Measurements from ENCODE around the gene PRRC2B.

DNA sequence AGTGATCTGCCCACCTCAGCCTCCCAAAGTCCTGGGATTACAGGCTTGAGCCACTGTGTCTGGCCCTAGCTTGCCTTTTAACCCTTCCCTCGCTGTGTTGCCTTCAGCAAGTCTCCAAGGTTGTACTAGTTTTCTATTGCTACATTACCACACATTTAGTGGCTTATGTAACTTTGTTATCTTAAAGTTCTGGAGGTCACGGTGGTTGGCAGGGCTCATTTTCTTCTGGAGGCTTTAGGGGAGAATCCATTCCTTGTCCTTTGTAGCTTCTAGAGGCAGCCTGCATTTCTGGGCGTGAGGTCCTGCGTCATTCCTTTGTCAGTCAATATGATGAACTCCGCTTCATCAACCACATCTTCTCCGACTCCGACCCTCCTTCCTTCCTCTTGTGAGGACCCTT is 2.9 kb upstream of the PRRC2B start:
- TF ChIP-seq EZH2 (optimal IDR thresholded peaks at IDR 0.05; ENCODE audit: low read depth, low read length): no peak
- no peak for TF ChIP-seq CTCF (IDR thresholded peaks at IDR 0.05; ENCODE audit: low read length)
- TF ChIP-seq EZH2phosphoT487 (IDR thresholded peaks at IDR 0.05; ENCODE audit: low read length): no peak
